Gastrocnemius medialis (tissue), 4 donors: ENCODE measurements around the gene OR8B8.

Experiments
- POLR2A ChIP-seq, 2 donors: fragments of 450-650 bp; IDR thresholded peaks; one replicate each; pipeline ENCODE4 v1.6.1; 2017; ENCODE audit warnings: antibody characterized with exemption in 2 of 2, mild to moderate bottlenecking in 2 of 2, moderate library complexity in 2 of 2
- TF ChIP-seq, protein P1 (sequence below), 5 experiments: fragments of 450-650 bp in 3 of 5; fragments of 200-600 bp in 2 of 5; sonication (generic) in 2 of 5; IDR thresholded peaks in 4 of 5; conservative IDR thresholded peaks in 1 of 5; 1 replicate in 4 of 5; 2 replicates in 1 of 5; pipeline ENCODE4 v1.5.1; 2016 to 2019; ENCODE audit warnings: antibody characterized with exemption in 5 of 5, mild to moderate bottlenecking in 3 of 5, moderate library complexity in 3 of 5

DNA sequence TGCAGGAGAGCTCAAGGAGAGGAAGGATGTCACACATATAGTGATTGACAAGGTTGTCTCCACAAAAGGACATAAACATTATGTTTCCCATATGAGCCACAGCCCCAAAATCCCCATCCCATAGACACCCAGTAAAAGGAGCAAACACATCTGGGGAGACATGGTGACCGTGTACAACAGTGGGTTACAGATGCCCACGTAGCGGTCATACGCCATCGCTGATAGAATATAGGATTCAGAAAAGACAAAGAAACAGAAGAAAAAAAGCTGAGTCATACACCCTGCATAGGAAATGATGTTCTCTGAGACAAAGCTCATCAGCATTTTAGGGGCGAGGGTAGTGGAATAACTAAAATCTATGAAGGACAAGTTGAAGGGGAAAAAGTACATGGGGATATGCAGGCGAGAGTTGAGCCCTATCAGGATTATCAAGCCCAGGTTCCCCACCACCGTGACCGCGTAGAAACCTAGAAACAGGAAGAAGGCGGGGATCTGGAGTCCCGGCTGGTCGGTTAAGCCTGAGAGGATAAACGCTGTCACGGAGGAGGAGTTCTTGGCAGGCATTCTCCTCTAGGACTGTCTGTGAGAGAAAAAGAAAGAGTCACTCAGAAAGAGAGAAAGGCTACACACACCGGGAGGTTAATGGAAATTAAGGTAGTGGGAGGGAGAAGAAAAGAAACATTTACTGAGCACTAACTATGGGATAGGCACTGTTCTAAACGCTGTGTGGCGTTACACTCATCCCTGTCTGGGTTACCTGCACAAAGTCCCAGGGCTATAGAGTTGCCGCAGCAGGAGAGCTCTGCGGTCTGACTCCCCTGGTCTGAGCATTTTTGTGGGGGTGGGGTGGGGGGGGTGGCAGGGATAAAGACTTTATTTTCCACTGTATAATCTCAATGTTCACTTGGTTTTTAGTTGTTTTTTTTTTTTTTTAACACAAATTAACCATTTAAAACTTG, 36.1 kb upstream of the OR8B8 start:
- TF ChIP-seq, protein P1, sequence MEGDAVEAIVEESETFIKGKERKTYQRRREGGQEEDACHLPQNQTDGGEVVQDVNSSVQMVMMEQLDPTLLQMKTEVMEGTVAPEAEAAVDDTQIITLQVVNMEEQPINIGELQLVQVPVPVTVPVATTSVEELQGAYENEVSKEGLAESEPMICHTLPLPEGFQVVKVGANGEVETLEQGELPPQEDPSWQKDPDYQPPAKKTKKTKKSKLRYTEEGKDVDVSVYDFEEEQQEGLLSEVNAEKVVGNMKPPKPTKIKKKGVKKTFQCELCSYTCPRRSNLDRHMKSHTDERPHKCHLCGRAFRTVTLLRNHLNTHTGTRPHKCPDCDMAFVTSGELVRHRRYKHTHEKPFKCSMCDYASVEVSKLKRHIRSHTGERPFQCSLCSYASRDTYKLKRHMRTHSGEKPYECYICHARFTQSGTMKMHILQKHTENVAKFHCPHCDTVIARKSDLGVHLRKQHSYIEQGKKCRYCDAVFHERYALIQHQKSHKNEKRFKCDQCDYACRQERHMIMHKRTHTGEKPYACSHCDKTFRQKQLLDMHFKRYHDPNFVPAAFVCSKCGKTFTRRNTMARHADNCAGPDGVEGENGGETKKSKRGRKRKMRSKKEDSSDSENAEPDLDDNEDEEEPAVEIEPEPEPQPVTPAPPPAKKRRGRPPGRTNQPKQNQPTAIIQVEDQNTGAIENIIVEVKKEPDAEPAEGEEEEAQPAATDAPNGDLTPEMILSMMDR (IDR thresholded peaks at IDR 0.05 in 4 of 5, conservative IDR thresholded peaks at IDR 0.05 in 1 of 5), result no peak
- TF ChIP-seq POLR2A (IDR thresholded peaks at IDR 0.05), result no peak
